ENCODE data around the gene BEST1.

DNA sequence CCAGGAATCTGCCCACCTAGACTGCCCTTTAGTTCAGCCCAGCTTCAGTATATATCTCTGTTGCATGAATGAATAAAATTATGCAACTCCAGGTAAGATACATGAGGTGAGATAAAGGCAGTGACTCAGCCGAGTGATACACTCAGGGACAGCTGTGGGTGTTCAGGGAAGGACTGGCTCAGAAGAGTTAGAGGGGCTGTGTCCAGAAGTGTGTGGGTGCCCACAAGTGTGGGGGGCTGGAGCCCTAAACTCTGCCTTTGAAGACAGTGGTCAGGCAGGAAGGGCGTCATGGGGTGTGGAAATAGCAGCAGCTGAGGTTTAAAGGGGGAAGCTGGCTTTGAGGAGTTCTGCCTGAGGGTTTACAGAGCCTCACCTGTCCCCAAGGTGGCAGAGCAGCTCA is 9.0 kb downstream of the BEST1 start:
- TF ChIP-seq CTCF (IDR thresholded peaks at IDR 0.05) (no peak), POLR2A (IDR thresholded peaks at IDR 0.05) (no peak)

Data from esophagus squamous epithelium (tissue), 4 donors.